Keratinocyte (primary cell): Measurements from ENCODE around the gene OR8B12. TPM values are rescaled to one million over a fixed set of nuclear protein-coding genes. Genes with fewer than 3 reads are reported as not detected.

Source experiments
- DNase-seq: peaks from one replicate; pipeline ENCODE4 v3.0.0-alpha.2; 2011; ENCODE audit warnings: low read depth, missing footprints, low spot score
- FAIRE-seq: peaks from 2 replicates; lab custom pipeline; 2011; peaks lifted over from hg19 to GRCh38; lab: Jason Lieb, UNC
- H2AFZ ChIP-seq: 2 replicates; pipeline ENCODE4 v1.6.0; 2012; ENCODE audit warnings: low read length, control low read depth, inconsistent platforms; ENCODE audit not compliant: control insufficient read depth
- H3K27ac ChIP-seq: 2 replicates; pipeline ENCODE4 v1.5.1; 2011; ENCODE audit warnings: low read length; ENCODE audit not compliant: control insufficient read depth, insufficient read depth
- H3K27me3 ChIP-seq: 3 replicates; pipeline ENCODE4 v1.6.0; 2011; ENCODE audit warnings: low read length; ENCODE audit not compliant: control insufficient read depth, insufficient read depth; ENCODE audit errors: extremely low read depth
- H3K36me3 ChIP-seq, 2 experiments: 2 replicates in 1 of 2; 3 replicates in 1 of 2; pipeline ENCODE4 v1.5.1; 2011; ENCODE audit warnings: low read length in 2 of 2, mild to moderate bottlenecking in 1 of 2; ENCODE audit not compliant: control insufficient read depth in 2 of 2, insufficient read depth in 2 of 2; ENCODE audit errors: extremely low read depth in 1 of 2
- H3K4me1 ChIP-seq: 3 replicates; pipeline ENCODE4 v1.5.1; 2011; ENCODE audit warnings: low read length; ENCODE audit not compliant: control insufficient read depth, insufficient read depth; ENCODE audit errors: extremely low read depth
- H3K4me2 ChIP-seq: 3 replicates; pipeline ENCODE4 v1.6.0; 2011; ENCODE audit warnings: low read depth, low read length; ENCODE audit not compliant: control insufficient read depth, insufficient read depth; ENCODE audit errors: extremely low read depth
- H3K4me3 ChIP-seq, 3 experiments: fragments of 200-600 bp in 1 of 3; sonication (generic) in 1 of 3; 2 replicates in 2 of 3; 3 replicates in 1 of 3; pipeline ENCODE4 v1.5.1; 2011 to 2016; ENCODE audit warnings: low read length in 3 of 3, mild to moderate bottlenecking in 3 of 3, control low read depth in 2 of 3, inconsistent platforms in 1 of 3, low read depth in 1 of 3, mixed read lengths in 1 of 3, mixed run types in 1 of 3, moderate library complexity in 1 of 3; ENCODE audit not compliant: control insufficient read depth in 2 of 3, insufficient read depth in 2 of 3; ENCODE audit errors: extremely low read depth in 1 of 3
- H3K79me2 ChIP-seq: 2 replicates; pipeline ENCODE4 v1.6.0; 2012; ENCODE audit warnings: low read length; ENCODE audit not compliant: control insufficient read depth, insufficient read depth
- H3K9ac ChIP-seq: 3 replicates; pipeline ENCODE4 v1.6.0; 2011; ENCODE audit warnings: low read length; ENCODE audit not compliant: control insufficient read depth, insufficient read depth; ENCODE audit errors: extremely low read depth
- H3K9me1 ChIP-seq: 3 replicates; pipeline ENCODE4 v1.6.0; 2011; ENCODE audit warnings: low read length; ENCODE audit not compliant: control insufficient read depth, insufficient read depth; ENCODE audit errors: extremely low read depth
- H3K9me3 ChIP-seq: 2 replicates; pipeline ENCODE4 v1.5.1; 2012; ENCODE audit warnings: low read depth, low read length; ENCODE audit not compliant: control insufficient read depth
- H4K20me1 ChIP-seq: 3 replicates; pipeline ENCODE4 v1.6.0; 2011; ENCODE audit warnings: low read length; ENCODE audit not compliant: control insufficient read depth, insufficient read depth; ENCODE audit errors: extremely low read depth
- CTCF ChIP-seq, 3 experiments: IDR thresholded peaks in 1 of 3; conservative IDR thresholded peaks in 1 of 3; optimal IDR thresholded peaks in 1 of 3; 2 replicates in 2 of 3; 3 replicates in 1 of 3; pipeline versions ENCODE3 to v1.5.1; 2011; ENCODE audit warnings: low read length in 3 of 3, mild to moderate bottlenecking in 3 of 3, moderate library complexity in 2 of 3, control low read depth in 1 of 3, inconsistent platforms in 1 of 3; ENCODE audit not compliant: insufficient read depth in 2 of 3; ENCODE audit errors: extremely low read depth in 1 of 3
- EZH2 ChIP-seq: IDR thresholded peaks from one replicate; pipeline ENCODE4 v1.6.1; 2012; ENCODE audit warnings: inconsistent platforms, mild to moderate bottlenecking, low read length, moderate library complexity
- dilution Hi-C: fragments of 300-500 bp; cut with MboI; formaldehyde crosslinking; loops from one replicate; pipeline ENCODE4 v1.7.0; 2020; ENCODE audit warnings: low sequenced_read_pairs; ENCODE audit not compliant: extremely low pct_ligation_motif_present
- polyA plus RNA-seq, 5 experiments: library from polyadenylated mRNA; depleted of rRNA in 3 of 5; stranded (reverse) in 3 of 5; stranded (forward) in 1 of 5; unstranded in 1 of 5; fragments of >200 nt; gene quantifications; 1 replicate in 1 of 5; 2 replicates in 3 of 5; 3 replicates in 1 of 5; pipeline versions ENCODE4 v1.2.1 to v1.2.3, GENCODE V29; 2011 to 2012; ENCODE audit warnings: missing spikeins in 2 of 5, low read depth in 1 of 5, low replicate concordance in 1 of 5

Gene OR8B12
- polyA plus RNA-seq, 1 donor (not counting 4 experiments of a cell fraction or from before 2014, with no cell fraction given): not detected

- H3K4me3 ChIP-seq: no peak overlapping the region
- no peaks in the 10 kb centered on the region for H3K27me3 ChIP-seq
- H3K9me3 ChIP-seq: no peaks in the 10 kb centered on the region
- no peak for DNase-seq
- no peaks in the 10 kb centered on the region for H3K9me1 ChIP-seq
- TF ChIP-seq EZH2 (no peak), CTCF (optimal IDR thresholded peaks at IDR 0.05 in 1 of 3, IDR thresholded peaks at IDR 0.05 in 1 of 3, conservative IDR thresholded peaks at IDR 0.05 in 1 of 3; ENCODE audit: extremely low read depth in 1 of 3, insufficient read depth in 2 of 3, low read length in 3 of 3) (no peak)
- FAIRE-seq: no peak
- no peak overlapping the region for H3K4me2 ChIP-seq
- no peaks in the 10 kb centered on the region for H4K20me1 ChIP-seq
- dilution Hi-C loops: no loop called here
- H3K4me1 ChIP-seq: no peaks in the 10 kb centered on the region
- no peak overlapping the region for H2AFZ ChIP-seq
- H3K36me3 ChIP-seq: no peaks in the 10 kb centered on the region
- no peak overlapping the region for H3K27ac ChIP-seq
- H3K79me2 ChIP-seq: no peaks in the 10 kb centered on the region
- no peak overlapping the region for H3K9ac ChIP-seq
These were observed 34.4 kb upstream of the OR8B12 start for GRCh38 chr11:124577716-124578427.

DNA sequence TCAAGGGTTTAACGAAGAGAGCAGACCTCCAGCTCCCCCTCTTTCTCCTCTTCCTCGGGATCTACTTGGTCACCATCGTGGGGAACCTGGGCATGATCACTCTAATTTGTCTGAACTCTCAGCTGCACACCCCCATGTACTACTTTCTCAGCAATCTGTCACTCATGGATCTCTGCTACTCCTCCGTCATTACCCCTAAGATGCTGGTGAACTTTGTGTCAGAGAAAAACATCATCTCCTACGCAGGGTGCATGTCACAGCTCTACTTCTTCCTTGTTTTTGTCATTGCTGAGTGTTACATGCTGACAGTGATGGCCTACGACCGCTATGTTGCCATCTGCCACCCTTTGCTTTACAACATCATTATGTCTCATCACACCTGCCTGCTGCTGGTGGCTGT lies 26.7 kb upstream of the OR8B12 start:
- Histone ChIP-seq H3K4me3 (no peak overlapping the region), H3K36me3 (no peaks in the 10 kb centered on the region), H3K27ac (no peak overlapping the region), H3K79me2 (no peaks in the 10 kb centered on the region), H3K9ac (no peak overlapping the region), H3K9me1 (no peaks in the 10 kb centered on the region), H2AFZ (no peak overlapping the region), H4K20me1 (no peaks in the 10 kb centered on the region), H3K9me3 (no peaks in the 10 kb centered on the region), H3K27me3 (no peaks in the 10 kb centered on the region), H3K4me2 (no peak overlapping the region), H3K4me1 (no peaks in the 10 kb centered on the region)
- dilution Hi-C loops: no loop called here
- no peak for TF ChIP-seq CTCF (optimal IDR thresholded peaks at IDR 0.05 in 1 of 3, IDR thresholded peaks at IDR 0.05 in 1 of 3, conservative IDR thresholded peaks at IDR 0.05 in 1 of 3; ENCODE audit: extremely low read depth in 1 of 3, insufficient read depth in 2 of 3, low read length in 3 of 3)
- no peak for TF ChIP-seq EZH2
- no peak for DNase-seq
- FAIRE-seq: no peak
